ENCODE measurements around the gene OLA1.

The OLA1 gene

DNA sequence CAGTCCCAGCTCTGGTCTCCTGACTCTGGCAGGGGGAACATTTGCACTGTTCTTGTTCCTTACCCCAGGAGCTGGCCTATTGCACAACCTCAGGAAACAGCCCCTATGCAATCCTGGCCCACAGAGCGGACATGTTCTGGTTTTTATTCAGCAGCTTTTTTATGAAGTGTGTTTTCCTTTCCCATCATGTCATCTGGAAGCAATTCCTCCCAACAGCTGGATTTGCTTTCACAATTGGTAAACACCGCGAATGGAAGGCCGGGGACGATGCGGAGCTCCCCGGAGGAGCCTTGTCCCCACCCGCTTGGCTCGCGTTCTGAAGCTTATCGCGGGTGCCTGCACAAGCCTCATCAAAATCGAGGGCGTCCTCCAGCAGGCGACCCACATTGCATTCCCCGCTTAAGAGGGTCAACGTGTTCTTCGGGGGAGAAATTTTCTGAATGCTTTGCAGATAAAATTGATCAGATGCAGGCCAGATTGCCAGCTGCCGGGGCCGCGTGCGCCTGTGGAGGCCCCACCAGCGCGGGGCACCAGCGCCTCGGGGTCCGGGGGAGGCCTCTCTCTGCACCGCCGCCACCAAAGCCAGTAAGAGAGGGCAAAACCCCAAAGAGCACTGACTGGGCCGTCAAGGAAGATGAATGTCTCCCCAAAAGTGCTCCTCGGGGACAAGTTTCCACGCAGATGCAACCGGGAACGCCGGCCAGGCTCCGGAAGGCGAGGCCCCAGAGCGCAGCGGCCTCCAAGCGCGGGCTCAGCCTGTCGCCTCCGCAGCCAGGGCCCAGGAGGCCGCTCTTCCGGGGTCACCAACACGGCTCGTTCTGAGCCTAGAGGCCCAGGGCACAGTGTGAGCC, 222.8 kb downstream of the OLA1 start:
- DNase-seq (ENCODE audit: low spot score), result no peak
- TF ChIP-seq, protein P1, sequence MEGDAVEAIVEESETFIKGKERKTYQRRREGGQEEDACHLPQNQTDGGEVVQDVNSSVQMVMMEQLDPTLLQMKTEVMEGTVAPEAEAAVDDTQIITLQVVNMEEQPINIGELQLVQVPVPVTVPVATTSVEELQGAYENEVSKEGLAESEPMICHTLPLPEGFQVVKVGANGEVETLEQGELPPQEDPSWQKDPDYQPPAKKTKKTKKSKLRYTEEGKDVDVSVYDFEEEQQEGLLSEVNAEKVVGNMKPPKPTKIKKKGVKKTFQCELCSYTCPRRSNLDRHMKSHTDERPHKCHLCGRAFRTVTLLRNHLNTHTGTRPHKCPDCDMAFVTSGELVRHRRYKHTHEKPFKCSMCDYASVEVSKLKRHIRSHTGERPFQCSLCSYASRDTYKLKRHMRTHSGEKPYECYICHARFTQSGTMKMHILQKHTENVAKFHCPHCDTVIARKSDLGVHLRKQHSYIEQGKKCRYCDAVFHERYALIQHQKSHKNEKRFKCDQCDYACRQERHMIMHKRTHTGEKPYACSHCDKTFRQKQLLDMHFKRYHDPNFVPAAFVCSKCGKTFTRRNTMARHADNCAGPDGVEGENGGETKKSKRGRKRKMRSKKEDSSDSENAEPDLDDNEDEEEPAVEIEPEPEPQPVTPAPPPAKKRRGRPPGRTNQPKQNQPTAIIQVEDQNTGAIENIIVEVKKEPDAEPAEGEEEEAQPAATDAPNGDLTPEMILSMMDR (conservative IDR thresholded peaks at IDR 0.05; ENCODE audit: low read depth), result no peak
- H3K27ac ChIP-seq, result peak overlapping the region; percentile 92
- CTCF ChIA-PET, result interaction anchor here (0.6 kb wide), 1 partner anchor 33 kb away, joined by 3 read pairs; no protein-coding TSS in a partner anchor
- POLR2A ChIA-PET (ENCODE audit: low non-redundant PET), result no interaction called here

DNA sequence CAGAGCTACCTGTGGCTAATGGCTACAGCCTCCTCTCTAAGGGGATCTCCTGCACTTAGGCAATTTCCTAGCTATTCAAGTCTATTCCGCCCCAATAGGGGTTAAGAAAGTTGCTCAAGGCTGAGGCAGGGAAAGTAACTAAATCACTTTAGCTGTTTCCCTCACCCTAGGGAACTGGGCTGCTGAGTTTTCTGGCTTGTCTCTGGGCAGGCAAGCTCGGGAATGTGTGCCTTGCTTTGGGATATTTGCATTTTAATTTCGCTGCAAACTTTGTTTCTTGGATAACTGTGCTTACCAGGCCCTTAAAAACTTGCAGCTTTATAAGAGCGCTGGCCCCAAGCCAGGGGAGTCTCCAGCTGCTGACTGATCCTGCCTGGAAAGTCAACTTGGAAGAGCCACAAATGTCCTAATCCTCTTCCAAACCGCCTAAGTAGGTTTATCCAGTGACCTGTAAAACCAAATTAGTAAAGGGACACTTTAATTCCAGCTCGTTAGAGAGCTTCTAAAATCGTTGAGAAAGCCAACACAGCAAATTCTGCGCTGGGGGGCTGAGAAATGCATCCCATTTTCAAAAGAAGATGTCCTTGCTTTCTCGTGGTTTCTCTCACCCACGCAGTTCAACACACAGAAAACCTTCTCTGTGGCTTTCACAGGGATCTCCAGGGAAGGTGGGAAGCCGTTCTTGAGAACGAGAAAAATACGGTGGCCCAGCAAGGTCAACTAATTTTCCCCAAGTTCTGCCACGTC, 223.6 kb downstream of the OLA1 start:
- ChIA-PET CTCF (interaction anchor here (0.6 kb wide), 1 partner anchor 34 kb away, joined by 3 read pairs; no protein-coding TSS in a partner anchor), POLR2A (ENCODE audit: low non-redundant PET) (no interaction called here)
- no peak for DNase-seq (ENCODE audit: low spot score)
- H3K27ac ChIP-seq, result peak overlapping the region; percentile 92
- TF ChIP-seq, protein P1 (conservative IDR thresholded peaks at IDR 0.05; ENCODE audit: low read depth), result no peak

DNA sequence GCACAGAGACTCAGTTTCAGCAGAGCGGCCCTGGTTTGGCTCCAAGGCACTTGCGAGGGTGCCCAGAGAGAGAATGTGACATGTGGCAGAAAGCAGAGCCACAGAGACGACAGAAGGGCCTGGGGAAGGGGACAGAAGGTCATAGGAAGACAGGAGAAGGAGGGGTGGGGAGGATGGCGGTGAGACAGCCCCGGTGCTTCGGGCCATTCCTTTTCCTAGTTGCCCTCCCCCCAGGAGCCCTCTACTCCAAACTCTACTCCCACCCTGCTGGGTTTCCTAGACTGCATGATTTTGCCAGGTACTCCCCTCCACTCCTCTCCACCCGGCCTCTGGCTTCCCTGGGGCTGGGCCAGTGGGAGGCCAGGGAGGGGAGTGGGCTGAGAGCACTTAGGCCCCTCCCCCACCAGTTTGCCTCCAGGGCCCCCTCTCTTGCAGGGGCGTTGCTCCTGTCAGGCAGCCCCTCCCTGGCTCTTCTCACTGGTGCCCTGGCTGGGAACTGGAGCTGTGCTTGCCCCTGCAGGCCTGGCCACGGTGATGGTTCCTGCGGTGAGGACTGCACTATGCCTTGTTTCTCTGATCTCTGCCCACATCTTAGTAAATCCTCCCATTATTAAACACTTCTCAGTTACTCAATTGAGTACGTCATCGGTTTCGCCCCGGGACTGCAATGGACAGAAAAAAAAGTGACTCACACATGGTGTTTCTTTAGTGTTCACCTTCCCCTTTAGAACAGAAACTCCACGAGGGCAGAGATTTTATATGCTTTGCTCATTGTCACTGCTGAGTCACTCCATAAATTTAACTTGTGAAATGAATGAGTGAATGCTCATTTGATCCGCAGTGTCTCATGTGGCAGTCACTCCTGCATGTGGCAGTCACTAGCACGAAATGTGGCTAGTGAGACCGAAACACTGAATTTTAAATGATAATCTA, 224.5 kb downstream of the OLA1 start:
- H3K27ac ChIP-seq, result peak overlapping the region; percentile 92
- TF ChIP-seq, protein P1 (conservative IDR thresholded peaks at IDR 0.05; ENCODE audit: low read depth), result no peak
- CTCF ChIA-PET, result no interaction called here
- POLR2A ChIA-PET (ENCODE audit: low non-redundant PET), result no interaction called here
- DNase-seq (ENCODE audit: low spot score), result peak; percentile 80

Measured in RWPE1 (cell line).